SK-N-SH (cell line): ENCODE measurements around the gene GRIA1. TPM values are rescaled to one million over a fixed set of nuclear protein-coding genes. Genes with fewer than 3 reads are reported as not detected.

Experiments
- CHD2 ChIP-seq: fragments of 150-350 bp; IDR thresholded peaks from 2 replicates; pipeline ENCODE4 v1.6.1; 2018; ENCODE audit warnings: low read length; ENCODE audit not compliant: partially characterized antibody
- ELF1 ChIP-seq: IDR thresholded peaks from 2 replicates; pipeline ENCODE4 v1.4.0; 2012
- EP300 ChIP-seq, 2 experiments: IDR thresholded peaks; 2 replicates each; pipeline versions ENCODE4 v1.4.0 to v1.6.1; 2012; ENCODE audit warnings: borderline replicate concordance in 1 of 2, low read depth in 1 of 2, low read length in 1 of 2
- FOSL2 ChIP-seq: IDR thresholded peaks from 2 replicates; pipeline ENCODE4 v1.4.0; 2012; ENCODE audit warnings: low read depth, mild to moderate bottlenecking, moderate library complexity, borderline replicate concordance
- GATA2 ChIP-seq: sonication (generic); formaldehyde crosslinking; IDR thresholded peaks from 2 replicates; pipeline ENCODE4 v1.5.0; 2020; ENCODE audit warnings: mild to moderate bottlenecking, missing genetic modification reagents
- JUND ChIP-seq: IDR thresholded peaks from 2 replicates; pipeline ENCODE4 v1.4.0; 2012
- MEF2A ChIP-seq: IDR thresholded peaks from 2 replicates; pipeline ENCODE4 v1.4.0; 2012; ENCODE audit warnings: low read depth, borderline replicate concordance
- MXI1 ChIP-seq: IDR thresholded peaks from 2 replicates; pipeline ENCODE4 v1.6.1; 2012; ENCODE audit warnings: mild to moderate bottlenecking, low read depth, low read length, improper control_type of control experiment
- NRF1 ChIP-seq: IDR thresholded peaks from 2 replicates; pipeline ENCODE4 v1.6.1; 2012; ENCODE audit warnings: low read depth, mild to moderate bottlenecking, low read length
- RAD21 ChIP-seq: IDR thresholded peaks from 2 replicates; pipeline ENCODE4 v1.6.1; 2012; ENCODE audit warnings: mild to moderate bottlenecking, low read length
- RCOR1 ChIP-seq: fragments of 150-350 bp; IDR thresholded peaks from 2 replicates; pipeline ENCODE4 v1.6.1; 2017; ENCODE audit warnings: antibody characterized with exemption, low read length
- RFX5 ChIP-seq: IDR thresholded peaks from 2 replicates; pipeline ENCODE4 v1.6.1; 2012; ENCODE audit warnings: mild to moderate bottlenecking, improper control_type of control experiment, low read length
- SMC3 ChIP-seq: IDR thresholded peaks from 2 replicates; pipeline ENCODE4 v1.6.1; 2012; ENCODE audit warnings: low read depth, low read length, improper control_type of control experiment
- TEAD4 ChIP-seq: IDR thresholded peaks from 2 replicates; pipeline ENCODE4 v1.4.0; 2012; ENCODE audit warnings: mild to moderate bottlenecking, borderline replicate concordance; ENCODE audit not compliant: insufficient read depth
- polyA plus RNA-seq, 3 experiments: library from polyadenylated mRNA; depleted of rRNA; stranded (reverse); fragments of >200 nt; gene quantifications; 2 replicates each; pipeline ENCODE4 v1.2.3, GENCODE V29; 2012
- TF ChIP-seq, protein P1 (sequence below): IDR thresholded peaks from 2 replicates; pipeline ENCODE4 v1.6.1; 2012; ENCODE audit warnings: mild to moderate bottlenecking, low read depth, low read length, moderate library complexity
- TF ChIP-seq, protein P2 (sequence below): IDR thresholded peaks from 2 replicates; pipeline ENCODE4; 2012
- TF ChIP-seq, protein P3 (sequence below): fragments of 150-350 bp; IDR thresholded peaks from 2 replicates; pipeline ENCODE4 v1.6.1; 2016; ENCODE audit warnings: mild to moderate bottlenecking, low read depth, low read length
- TF ChIP-seq, protein P4 (sequence below): IDR thresholded peaks from 2 replicates; pipeline ENCODE4 v1.4.0; 2012; ENCODE audit warnings: low read depth, borderline replicate concordance
- TF ChIP-seq, protein P5 (sequence below): fragments of 150-350 bp; IDR thresholded peaks from 2 replicates; pipeline ENCODE4 v1.6.1; 2017; ENCODE audit warnings: antibody characterized with exemption, low read length, low read depth, borderline replicate concordance

Gene GRIA1
- polyA plus RNA-seq, 1 of the 3 experiments (the other 2 are of a cell fraction): 0.35 TPM

DNA sequence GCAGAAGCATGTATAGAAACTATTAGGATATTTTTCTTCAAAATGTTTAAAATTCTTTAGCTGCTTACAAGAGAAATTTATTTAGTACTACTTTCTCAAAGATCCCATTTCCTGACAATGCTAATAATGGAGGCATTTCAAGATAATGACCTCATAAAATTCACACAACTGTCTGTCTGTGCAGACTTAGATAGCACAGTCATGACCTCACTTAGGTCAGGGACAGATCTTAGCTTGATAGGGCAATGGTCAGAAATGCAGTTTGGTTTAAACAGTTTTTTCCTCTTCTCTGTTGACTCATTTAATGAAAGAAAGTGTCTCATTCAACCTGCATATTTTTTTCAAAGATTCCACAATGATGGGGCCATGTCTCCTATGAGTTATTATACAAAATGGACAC, 128.4 kb downstream of the GRIA1 start (continued):
- TF ChIP-seq CHD2 (no peak), RAD21 (no peak), RFX5 (no peak), FOSL2 (peak; percentile 58), MEF2A (peak; percentile 56; the same call in 1 of the 2 replicates), MXI1 (no peak), JUND (peak; percentile 76; the same call in 1 of the 2 replicates), RCOR1 (no peak), EP300 (IDR thresholded peaks at IDR 0.05; ENCODE audit: borderline replicate concordance in 1 of 2, low read depth in 1 of 2, low read length in 1 of 2) (peak in 1 of 2 experiments; percentile 93; a peak in 2 of 4 replicates), ELF1 (no peak), GATA2 (CRISPR knock-in tag) (no peak), SMC3 (no peak), TEAD4 (peak; percentile 64), NRF1 (no peak)
- TF ChIP-seq, protein P1, sequence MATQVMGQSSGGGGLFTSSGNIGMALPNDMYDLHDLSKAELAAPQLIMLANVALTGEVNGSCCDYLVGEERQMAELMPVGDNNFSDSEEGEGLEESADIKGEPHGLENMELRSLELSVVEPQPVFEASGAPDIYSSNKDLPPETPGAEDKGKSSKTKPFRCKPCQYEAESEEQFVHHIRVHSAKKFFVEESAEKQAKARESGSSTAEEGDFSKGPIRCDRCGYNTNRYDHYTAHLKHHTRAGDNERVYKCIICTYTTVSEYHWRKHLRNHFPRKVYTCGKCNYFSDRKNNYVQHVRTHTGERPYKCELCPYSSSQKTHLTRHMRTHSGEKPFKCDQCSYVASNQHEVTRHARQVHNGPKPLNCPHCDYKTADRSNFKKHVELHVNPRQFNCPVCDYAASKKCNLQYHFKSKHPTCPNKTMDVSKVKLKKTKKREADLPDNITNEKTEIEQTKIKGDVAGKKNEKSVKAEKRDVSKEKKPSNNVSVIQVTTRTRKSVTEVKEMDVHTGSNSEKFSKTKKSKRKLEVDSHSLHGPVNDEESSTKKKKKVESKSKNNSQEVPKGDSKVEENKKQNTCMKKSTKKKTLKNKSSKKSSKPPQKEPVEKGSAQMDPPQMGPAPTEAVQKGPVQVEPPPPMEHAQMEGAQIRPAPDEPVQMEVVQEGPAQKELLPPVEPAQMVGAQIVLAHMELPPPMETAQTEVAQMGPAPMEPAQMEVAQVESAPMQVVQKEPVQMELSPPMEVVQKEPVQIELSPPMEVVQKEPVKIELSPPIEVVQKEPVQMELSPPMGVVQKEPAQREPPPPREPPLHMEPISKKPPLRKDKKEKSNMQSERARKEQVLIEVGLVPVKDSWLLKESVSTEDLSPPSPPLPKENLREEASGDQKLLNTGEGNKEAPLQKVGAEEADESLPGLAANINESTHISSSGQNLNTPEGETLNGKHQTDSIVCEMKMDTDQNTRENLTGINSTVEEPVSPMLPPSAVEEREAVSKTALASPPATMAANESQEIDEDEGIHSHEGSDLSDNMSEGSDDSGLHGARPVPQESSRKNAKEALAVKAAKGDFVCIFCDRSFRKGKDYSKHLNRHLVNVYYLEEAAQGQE: no peak
- TF ChIP-seq, protein P2, sequence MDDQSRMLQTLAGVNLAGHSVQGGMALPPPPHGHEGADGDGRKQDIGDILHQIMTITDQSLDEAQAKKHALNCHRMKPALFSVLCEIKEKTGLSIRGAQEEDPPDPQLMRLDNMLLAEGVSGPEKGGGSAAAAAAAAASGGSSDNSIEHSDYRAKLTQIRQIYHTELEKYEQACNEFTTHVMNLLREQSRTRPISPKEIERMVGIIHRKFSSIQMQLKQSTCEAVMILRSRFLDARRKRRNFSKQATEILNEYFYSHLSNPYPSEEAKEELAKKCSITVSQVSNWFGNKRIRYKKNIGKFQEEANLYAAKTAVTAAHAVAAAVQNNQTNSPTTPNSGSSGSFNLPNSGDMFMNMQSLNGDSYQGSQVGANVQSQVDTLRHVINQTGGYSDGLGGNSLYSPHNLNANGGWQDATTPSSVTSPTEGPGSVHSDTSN: peak; percentile 79
- TF ChIP-seq, protein P3, sequence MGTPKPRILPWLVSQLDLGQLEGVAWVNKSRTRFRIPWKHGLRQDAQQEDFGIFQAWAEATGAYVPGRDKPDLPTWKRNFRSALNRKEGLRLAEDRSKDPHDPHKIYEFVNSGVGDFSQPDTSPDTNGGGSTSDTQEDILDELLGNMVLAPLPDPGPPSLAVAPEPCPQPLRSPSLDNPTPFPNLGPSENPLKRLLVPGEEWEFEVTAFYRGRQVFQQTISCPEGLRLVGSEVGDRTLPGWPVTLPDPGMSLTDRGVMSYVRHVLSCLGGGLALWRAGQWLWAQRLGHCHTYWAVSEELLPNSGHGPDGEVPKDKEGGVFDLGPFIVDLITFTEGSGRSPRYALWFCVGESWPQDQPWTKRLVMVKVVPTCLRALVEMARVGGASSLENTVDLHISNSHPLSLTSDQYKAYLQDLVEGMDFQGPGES: no peak
- TF ChIP-seq, protein P4, sequence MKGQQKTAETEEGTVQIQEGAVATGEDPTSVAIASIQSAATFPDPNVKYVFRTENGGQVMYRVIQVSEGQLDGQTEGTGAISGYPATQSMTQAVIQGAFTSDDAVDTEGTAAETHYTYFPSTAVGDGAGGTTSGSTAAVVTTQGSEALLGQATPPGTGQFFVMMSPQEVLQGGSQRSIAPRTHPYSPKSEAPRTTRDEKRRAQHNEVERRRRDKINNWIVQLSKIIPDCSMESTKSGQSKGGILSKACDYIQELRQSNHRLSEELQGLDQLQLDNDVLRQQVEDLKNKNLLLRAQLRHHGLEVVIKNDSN: no peak
- TF ChIP-seq, protein P5, sequence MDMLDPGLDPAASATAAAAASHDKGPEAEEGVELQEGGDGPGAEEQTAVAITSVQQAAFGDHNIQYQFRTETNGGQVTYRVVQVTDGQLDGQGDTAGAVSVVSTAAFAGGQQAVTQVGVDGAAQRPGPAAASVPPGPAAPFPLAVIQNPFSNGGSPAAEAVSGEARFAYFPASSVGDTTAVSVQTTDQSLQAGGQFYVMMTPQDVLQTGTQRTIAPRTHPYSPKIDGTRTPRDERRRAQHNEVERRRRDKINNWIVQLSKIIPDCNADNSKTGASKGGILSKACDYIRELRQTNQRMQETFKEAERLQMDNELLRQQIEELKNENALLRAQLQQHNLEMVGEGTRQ: no peak
